GM21723 (cell line): ENCODE data around the gene CDC42EP2.
A peak's percentile ranks its signal among the peaks of the same experiment; 100 is the strongest.

Experiments
- ATAC-seq: cut with Tn5 transposase; IDR thresholded peaks from one replicate; pipeline ENCODE4 v1.9.1; 2021; ENCODE audit warnings: mild to moderate bottlenecking, moderate library complexity; ENCODE audit not compliant: unreplicated experiment

Gene CDC42EP2

DNA sequence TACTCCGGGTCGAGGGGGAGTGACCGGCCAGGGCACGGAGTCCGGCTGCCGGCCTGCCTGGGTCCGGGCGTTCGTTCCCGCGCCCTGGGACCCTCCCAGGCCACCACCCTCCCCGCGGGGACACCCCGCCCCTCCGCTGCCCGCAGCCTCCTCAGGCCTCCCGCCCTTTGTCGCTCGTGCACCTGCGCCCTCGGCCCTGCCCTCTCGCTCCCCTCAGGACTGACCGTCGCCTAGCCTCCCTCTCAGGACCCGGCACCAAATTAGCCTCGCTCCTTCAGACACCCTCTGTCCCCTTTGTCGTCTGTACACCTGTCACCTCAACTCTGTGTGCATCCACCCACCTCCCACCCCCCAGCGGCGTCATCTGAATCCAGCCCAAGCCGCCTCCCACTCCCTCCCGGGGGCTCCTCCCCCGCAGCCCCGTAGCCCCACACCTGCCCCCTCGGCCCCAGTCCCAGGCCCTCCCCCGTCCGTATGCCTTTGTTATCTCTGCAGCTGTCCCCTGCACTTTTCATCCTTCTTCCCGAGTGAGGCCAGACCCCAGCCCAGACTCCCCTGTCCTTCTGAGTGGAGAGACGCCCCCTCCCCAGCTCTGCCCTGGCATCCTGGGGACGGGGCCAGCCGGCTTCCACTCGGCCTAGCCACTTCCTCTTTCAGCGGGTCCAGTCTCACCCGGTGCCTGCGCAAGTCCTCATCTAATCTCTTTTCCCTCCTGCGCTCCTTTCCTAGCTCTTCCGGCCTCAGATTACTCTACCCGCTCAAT is 40.5 kb downstream of the CDC42EP2 start:
- ATAC-seq: peak; percentile 27

- ATAC-seq: no peak
These were observed 41.2 kb downstream of the CDC42EP2 start for GRCh38 chr11:65355776-65356393.

DNA sequence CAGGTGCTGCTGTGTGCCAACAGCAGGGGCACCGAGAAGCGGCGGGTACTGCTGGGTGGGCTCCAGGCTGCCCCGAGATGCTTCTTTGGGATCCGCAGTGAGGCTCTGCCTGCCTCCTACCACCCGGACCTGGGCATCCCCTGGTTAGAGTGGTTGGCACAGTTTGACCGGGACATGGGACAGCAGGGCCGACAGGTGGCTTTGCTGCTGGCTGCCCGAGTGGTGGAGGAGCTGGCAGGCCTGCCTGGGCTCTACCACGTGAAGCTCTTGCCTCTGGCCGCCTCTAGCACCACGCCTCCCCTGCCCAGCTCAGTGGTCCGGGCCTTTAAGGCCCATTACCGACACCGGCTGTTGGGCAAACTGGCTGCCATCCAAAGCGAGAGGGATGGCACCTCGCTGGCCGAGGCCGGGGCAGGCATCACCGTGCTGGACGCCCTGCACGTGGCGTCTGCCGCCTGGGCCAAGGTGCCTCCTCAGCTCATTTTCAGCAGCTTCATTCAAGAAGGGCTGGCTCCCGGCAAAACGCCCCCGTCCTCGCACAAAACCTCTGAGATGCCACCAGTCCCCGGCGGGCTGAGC is 41.8 kb downstream of the CDC42EP2 start:
- no peak for ATAC-seq

- no peak for ATAC-seq
These were observed 43.2 kb downstream of the CDC42EP2 start for GRCh38 chr11:65357856-65358356.

- ATAC-seq: peak; percentile 59
These were observed 47.8 kb downstream of the CDC42EP2 start for GRCh38 chr11:65362320-65362931.

GRCh38 chr11:65362966-65363365 is 48.3 kb downstream of the CDC42EP2 start:
- no peak for ATAC-seq

GRCh38 chr11:65363770-65364169 is 49.1 kb downstream of the CDC42EP2 start:
- ATAC-seq: no peak

GRCh38 chr11:65366340-65366773 is 51.7 kb downstream of the CDC42EP2 start:
- ATAC-seq: no peak

DNA sequence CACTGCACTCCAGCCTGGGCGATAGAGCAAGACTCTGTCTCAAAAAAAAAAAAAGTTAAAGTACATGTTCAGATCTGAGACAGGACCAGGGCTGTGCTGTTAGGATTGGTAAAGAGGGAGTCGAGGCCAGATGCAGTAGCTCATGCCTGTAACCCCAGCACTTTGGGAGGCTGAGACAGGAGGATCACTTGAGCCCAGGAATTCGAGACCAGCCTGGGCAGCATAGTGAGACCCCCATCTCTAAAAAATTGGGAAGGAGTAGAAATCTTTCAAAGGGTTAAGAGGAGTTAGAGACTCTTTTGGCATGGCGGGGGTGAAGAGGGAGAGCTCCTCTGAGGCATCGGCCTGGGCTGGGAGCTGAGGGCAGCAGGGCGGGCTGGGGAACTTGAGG is 56.0 kb downstream of the CDC42EP2 start:
- ATAC-seq: no peak
